ENCODE data around the gene DYRK4.

DNA sequence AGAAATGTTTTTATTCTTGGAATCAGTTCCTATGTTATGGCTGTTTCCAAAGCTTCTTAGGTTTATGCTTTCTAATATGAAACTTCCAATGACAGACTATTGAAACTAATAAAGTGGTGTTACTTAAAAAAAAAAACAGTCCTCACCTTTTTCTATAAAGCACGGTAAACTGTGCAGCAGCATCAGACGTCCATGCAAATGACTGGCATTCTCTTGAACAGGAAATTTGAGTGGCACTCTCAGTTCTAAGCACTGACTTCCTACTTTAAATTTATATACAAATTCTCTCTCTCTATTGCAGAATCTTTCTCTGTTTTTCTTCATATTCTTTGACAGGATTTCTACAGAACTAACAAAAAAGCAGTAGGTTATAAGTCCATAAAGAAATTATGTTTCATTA is 26.1 kb upstream of the DYRK4 start:
- TF ChIP-seq, protein P1, sequence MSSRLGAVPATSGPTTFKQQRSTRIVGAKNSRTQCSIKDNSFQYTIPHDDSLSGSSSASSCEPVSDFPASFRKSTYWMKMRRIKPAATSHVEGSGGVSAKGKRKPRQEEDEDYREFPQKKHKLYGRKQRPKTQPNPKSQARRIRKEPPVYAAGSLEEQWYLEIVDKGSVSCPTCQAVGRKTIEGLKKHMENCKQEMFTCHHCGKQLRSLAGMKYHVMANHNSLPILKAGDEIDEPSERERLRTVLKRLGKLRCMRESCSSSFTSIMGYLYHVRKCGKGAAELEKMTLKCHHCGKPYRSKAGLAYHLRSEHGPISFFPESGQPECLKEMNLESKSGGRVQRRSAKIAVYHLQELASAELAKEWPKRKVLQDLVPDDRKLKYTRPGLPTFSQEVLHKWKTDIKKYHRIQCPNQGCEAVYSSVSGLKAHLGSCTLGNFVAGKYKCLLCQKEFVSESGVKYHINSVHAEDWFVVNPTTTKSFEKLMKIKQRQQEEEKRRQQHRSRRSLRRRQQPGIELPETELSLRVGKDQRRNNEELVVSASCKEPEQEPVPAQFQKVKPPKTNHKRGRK (CRISPR knock-in tag; IDR thresholded peaks at IDR 0.05; ENCODE audit: borderline replicate concordance) = no peak
- TF ChIP-seq, protein P2, sequence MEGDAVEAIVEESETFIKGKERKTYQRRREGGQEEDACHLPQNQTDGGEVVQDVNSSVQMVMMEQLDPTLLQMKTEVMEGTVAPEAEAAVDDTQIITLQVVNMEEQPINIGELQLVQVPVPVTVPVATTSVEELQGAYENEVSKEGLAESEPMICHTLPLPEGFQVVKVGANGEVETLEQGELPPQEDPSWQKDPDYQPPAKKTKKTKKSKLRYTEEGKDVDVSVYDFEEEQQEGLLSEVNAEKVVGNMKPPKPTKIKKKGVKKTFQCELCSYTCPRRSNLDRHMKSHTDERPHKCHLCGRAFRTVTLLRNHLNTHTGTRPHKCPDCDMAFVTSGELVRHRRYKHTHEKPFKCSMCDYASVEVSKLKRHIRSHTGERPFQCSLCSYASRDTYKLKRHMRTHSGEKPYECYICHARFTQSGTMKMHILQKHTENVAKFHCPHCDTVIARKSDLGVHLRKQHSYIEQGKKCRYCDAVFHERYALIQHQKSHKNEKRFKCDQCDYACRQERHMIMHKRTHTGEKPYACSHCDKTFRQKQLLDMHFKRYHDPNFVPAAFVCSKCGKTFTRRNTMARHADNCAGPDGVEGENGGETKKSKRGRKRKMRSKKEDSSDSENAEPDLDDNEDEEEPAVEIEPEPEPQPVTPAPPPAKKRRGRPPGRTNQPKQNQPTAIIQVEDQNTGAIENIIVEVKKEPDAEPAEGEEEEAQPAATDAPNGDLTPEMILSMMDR (IDR thresholded peaks at IDR 0.05) = no peak
- TF ChIP-seq TCF7 (CRISPR knock-in tag; IDR thresholded peaks at IDR 0.05; ENCODE audit: low read depth) (no peak), JUN (CRISPR knock-in tag; IDR thresholded peaks at IDR 0.05) (no peak), NR3C1 (CRISPR knock-in tag; conservative IDR thresholded peaks at IDR 0.05; ENCODE audit: low read depth) (no peak), CREM (CRISPR knock-in tag; IDR thresholded peaks at IDR 0.05) (no peak)
- TF ChIP-seq, protein P3, sequence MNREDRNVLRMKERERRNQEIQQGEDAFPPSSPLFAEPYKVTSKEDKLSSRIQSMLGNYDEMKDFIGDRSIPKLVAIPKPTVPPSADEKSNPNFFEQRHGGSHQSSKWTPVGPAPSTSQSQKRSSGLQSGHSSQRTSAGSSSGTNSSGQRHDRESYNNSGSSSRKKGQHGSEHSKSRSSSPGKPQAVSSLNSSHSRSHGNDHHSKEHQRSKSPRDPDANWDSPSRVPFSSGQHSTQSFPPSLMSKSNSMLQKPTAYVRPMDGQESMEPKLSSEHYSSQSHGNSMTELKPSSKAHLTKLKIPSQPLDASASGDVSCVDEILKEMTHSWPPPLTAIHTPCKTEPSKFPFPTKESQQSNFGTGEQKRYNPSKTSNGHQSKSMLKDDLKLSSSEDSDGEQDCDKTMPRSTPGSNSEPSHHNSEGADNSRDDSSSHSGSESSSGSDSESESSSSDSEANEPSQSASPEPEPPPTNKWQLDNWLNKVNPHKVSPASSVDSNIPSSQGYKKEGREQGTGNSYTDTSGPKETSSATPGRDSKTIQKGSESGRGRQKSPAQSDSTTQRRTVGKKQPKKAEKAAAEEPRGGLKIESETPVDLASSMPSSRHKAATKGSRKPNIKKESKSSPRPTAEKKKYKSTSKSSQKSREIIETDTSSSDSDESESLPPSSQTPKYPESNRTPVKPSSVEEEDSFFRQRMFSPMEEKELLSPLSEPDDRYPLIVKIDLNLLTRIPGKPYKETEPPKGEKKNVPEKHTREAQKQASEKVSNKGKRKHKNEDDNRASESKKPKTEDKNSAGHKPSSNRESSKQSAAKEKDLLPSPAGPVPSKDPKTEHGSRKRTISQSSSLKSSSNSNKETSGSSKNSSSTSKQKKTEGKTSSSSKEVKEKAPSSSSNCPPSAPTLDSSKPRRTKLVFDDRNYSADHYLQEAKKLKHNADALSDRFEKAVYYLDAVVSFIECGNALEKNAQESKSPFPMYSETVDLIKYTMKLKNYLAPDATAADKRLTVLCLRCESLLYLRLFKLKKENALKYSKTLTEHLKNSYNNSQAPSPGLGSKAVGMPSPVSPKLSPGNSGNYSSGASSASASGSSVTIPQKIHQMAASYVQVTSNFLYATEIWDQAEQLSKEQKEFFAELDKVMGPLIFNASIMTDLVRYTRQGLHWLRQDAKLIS (CRISPR knock-in tag; IDR thresholded peaks at IDR 0.05; ENCODE audit: borderline replicate concordance) = no peak
- TF ChIP-seq, protein P4, sequence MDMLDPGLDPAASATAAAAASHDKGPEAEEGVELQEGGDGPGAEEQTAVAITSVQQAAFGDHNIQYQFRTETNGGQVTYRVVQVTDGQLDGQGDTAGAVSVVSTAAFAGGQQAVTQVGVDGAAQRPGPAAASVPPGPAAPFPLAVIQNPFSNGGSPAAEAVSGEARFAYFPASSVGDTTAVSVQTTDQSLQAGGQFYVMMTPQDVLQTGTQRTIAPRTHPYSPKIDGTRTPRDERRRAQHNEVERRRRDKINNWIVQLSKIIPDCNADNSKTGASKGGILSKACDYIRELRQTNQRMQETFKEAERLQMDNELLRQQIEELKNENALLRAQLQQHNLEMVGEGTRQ (CRISPR knock-in tag; IDR thresholded peaks at IDR 0.05) = no peak
- TF ChIP-seq, protein P5, sequence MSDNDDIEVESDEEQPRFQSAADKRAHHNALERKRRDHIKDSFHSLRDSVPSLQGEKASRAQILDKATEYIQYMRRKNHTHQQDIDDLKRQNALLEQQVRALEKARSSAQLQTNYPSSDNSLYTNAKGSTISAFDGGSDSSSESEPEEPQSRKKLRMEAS (CRISPR knock-in tag; IDR thresholded peaks at IDR 0.05) = no peak
- TF ChIP-seq, protein P6, sequence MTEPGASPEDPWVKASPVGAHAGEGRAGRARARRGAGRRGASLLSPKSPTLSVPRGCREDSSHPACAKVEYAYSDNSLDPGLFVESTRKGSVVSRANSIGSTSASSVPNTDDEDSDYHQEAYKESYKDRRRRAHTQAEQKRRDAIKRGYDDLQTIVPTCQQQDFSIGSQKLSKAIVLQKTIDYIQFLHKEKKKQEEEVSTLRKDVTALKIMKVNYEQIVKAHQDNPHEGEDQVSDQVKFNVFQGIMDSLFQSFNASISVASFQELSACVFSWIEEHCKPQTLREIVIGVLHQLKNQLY (CRISPR knock-in tag; IDR thresholded peaks at IDR 0.05) = no peak
- TF ChIP-seq, protein P7, sequence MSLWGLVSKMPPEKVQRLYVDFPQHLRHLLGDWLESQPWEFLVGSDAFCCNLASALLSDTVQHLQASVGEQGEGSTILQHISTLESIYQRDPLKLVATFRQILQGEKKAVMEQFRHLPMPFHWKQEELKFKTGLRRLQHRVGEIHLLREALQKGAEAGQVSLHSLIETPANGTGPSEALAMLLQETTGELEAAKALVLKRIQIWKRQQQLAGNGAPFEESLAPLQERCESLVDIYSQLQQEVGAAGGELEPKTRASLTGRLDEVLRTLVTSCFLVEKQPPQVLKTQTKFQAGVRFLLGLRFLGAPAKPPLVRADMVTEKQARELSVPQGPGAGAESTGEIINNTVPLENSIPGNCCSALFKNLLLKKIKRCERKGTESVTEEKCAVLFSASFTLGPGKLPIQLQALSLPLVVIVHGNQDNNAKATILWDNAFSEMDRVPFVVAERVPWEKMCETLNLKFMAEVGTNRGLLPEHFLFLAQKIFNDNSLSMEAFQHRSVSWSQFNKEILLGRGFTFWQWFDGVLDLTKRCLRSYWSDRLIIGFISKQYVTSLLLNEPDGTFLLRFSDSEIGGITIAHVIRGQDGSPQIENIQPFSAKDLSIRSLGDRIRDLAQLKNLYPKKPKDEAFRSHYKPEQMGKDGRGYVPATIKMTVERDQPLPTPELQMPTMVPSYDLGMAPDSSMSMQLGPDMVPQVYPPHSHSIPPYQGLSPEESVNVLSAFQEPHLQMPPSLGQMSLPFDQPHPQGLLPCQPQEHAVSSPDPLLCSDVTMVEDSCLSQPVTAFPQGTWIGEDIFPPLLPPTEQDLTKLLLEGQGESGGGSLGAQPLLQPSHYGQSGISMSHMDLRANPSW (CRISPR knock-in tag; conservative IDR thresholded peaks at IDR 0.05; ENCODE audit: low read depth) = no peak
